Activated naive CD4-positive, alpha-beta T cell treated with anti-CD3 and anti-CD28 coated beads, Interleukin-2, amount 50 U/mL, for 72 hours (primary cell): Measurements from ENCODE around the gene NLGN4X. TPM values are rescaled to one million over a fixed set of nuclear protein-coding genes. Genes with fewer than 3 reads are reported as not detected.
"Not testable (repeated sequence)": the region's sequence is repeated elsewhere in the genome, so short reads cannot be mapped to it uniquely, and the experiment has no call there.

Experiments used
- ATAC-seq, 2 donors: fragments of 150-1000 bp; cut with Tn5 transposase; 2 replicates each; pipeline ENCODE4 v1.10.0; 2021; ENCODE audit warnings: mild to moderate bottlenecking in 2 of 2, moderate library complexity in 2 of 2
- DNase-seq, 2 donors: peaks; one replicate each; pipeline ENCODE4 v3.0.0; 2021 to 2022; ENCODE audit warnings: low spot score in 2 of 2
- H3K27ac Mint-ChIP-seq, 2 donors: one replicate each; pipeline ENCODE4 v1.8.0; 2022; ENCODE audit warnings: mild to moderate bottlenecking in 2 of 2, mixed read lengths in 2 of 2
- H3K36me3 Mint-ChIP-seq, 2 donors: one replicate each; pipeline ENCODE4 v1.8.0; 2022; ENCODE audit warnings: mixed read lengths in 2 of 2
- H3K9me3 Mint-ChIP-seq, 2 donors: one replicate each; pipeline ENCODE4 v1.8.0; 2022; ENCODE audit warnings: mixed read lengths in 2 of 2
- total RNA-seq, 2 donors: library from RNA; stranded (reverse); gene quantifications; one replicate each; pipeline ENCODE4 v1.2.3, GENCODE V29; 2022

Gene NLGN4X
- total RNA-seq, 2 donors from 2014 or later: 1.1 TPM; not detected in 1

DNA sequence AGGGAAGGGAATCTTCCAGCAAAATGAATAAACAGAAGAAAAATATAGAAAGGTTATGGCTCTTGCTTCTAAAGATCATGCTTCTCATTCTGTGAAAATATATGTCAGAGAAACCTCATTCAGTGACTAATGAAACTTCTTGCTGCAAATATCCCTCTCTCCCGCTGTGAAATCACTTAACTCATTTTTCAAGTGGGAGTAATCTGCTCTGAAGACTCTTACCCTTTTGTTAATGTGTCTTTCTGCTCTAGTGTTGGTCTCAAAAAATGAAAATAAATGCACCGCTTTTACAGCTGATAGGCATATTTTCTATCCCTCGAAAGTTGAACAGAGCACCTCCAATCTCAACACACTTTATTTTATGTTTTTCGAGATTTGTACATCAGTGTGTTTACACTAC, 252.3 kb downstream of the NLGN4X start:
- no peaks in the 10 kb centered on the region for H3K9me3 Mint-ChIP-seq
- no peak overlapping the region for H3K27ac Mint-ChIP-seq
- no peak for DNase-seq
- H3K36me3 Mint-ChIP-seq: no peaks in the 10 kb centered on the region
- no peak for ATAC-seq

DNA sequence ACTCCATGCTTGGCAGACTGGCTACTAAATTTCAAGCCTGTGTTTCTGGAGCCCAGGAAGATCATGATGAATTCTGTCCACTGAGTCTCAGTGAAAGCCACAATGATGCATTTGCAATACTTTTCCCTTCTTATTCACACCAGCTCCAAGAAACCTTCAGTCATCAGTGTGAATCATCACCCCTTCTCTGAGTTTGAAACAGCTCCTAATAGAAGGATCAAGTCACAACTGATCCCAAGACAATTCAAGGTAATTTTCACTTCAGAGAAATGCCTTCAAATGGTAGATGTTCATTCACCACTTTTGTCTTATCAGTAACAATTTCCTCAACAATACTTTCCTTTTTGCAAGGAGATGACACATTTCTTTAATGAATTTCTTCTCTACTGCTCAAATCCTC, 257.4 kb downstream of the NLGN4X start:
- DNase-seq: no peak
- no peaks in the 10 kb centered on the region for H3K9me3 Mint-ChIP-seq
- no peaks in the 10 kb centered on the region for H3K36me3 Mint-ChIP-seq
- no peak overlapping the region for H3K27ac Mint-ChIP-seq
- no peak for ATAC-seq

DNA sequence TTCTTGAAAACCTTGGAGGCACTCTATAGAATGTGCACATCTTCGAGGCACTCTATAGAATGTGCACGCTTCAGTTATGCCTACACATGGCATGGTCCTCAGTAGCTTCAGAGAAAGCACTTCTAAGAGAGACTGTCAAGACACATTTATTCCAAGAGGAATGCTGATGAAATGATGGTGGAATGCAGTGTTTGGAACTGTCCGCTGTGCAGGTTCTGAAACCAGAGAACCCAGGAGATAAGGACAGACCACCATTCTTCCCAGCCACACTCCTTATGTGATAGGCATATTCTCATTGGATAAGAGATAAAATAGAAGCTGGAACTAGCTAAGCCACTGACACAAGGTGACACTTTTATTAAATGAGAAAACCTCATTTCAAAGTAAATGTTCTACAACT, 263.3 kb downstream of the NLGN4X start:
- H3K36me3 Mint-ChIP-seq: no peaks in the 10 kb centered on the region
- DNase-seq (no peak), ATAC-seq (no peak)
- H3K9me3 Mint-ChIP-seq: no peaks in the 10 kb centered on the region
- no peak overlapping the region for H3K27ac Mint-ChIP-seq

DNA sequence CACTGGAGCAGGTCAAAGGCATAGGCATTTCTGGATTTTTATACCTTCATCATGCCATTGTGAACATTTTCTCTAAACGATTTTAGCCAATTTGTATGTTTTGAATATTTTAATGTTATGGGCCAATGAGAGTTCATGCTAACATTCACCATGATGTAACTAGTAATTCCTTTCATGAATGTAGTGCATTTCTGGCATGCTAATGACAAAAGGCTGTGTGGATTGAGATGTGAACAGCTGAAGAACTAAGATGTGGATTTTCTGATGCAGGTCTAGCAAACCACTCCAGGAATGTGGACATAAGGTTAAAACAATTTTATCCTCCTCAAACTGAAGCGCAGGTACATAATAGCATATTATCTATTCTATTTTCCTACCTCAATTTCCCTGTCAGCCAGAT, 269.4 kb downstream of the NLGN4X start:
- no peak for ATAC-seq
- H3K27ac Mint-ChIP-seq: no peak overlapping the region
- H3K9me3 Mint-ChIP-seq: no peaks in the 10 kb centered on the region
- H3K36me3 Mint-ChIP-seq: no peaks in the 10 kb centered on the region
- DNase-seq: no peak

DNA sequence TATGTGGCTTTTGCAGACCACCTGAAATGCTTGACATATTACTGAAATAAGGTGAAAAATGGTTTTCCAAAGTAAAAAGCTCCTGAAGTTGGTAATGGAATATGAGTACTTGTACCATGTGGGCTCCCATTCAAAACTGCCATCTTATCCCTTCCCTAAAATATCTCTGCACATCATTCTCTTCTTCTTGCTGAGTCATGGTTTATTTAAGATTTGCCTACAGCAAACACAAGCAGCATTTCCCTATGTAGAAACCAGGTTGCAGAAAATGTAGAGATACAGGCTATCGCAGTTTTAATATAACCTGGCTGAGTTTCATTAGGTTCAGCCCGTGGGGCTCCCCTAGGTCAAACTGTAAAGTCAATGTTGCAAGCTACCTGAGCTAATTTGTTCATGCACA, 270.1 kb downstream of the NLGN4X start:
- ATAC-seq (no peak), DNase-seq (no peak)
- Mint-ChIP-seq H3K36me3 (no peaks in the 10 kb centered on the region), H3K9me3 (no peaks in the 10 kb centered on the region), H3K27ac (no peak overlapping the region)

DNA sequence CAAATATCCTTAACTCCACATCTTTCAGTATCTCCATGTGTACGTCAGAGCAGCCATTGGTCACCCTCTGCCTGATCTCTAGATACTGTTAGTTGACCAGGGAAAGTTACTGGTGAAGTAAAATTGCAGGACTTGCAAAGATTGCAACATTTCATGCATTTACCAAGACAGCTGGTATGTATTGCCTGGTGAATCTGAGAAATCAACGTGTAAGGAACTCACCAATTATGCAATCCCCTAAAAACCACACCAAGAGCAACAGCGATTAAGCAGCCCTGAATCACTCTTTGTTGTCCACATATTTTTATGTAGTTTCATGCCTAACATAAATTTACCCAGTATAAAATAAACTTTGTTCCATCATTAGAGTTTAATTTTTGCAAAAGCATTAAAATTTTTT, 271.2 kb downstream of the NLGN4X start:
- no peak for DNase-seq
- Mint-ChIP-seq H3K9me3 (no peaks in the 10 kb centered on the region), H3K27ac (no peak overlapping the region), H3K36me3 (no peaks in the 10 kb centered on the region)
- ATAC-seq: no peak

DNA sequence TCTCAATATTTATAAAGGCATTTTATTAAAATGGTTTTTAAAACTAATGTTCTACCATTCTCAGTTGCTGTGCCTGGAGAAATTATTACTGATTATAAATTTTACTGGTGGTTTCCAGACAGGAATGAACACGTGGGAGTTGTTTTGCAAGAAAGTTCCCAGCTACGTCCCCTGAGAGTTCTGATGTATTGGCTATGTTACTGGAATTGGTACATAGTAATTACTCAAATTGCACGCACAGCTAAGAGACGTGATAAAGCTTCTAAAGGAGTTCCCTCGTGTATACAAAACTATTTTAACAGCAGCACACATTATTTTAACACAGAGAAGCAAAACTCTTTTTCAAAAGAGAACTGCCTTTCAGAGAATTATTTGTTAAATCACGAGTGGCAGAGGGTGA, 292.2 kb downstream of the NLGN4X start:
- no peak for ATAC-seq
- Mint-ChIP-seq H3K36me3 (peaks cover 0 to 6% of the 10 kb centered on the region in 2 donors), H3K27ac (no peak overlapping the region), H3K9me3 (peaks cover 0 to 5% of the 10 kb centered on the region in 2 donors)
- no peak for DNase-seq

DNA sequence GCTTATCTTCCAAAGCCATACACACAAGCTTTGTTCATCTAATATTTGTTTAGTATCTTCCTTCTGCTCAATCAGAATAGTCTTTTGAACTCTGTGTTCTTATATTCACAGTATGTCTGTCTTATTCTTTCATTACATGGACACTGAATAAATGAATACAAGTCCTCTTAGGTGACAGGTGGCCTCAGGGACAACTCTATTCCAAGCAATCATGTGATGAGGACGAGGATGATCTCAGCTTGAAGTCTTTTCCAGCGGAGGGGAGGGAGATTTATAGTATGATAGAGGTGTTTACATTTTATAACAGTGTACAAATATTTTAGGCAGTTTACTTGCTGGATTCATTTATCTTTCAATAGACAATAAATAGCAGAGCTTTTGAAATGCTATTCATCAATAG, 300.4 kb downstream of the NLGN4X start:
- no peak overlapping the region for H3K27ac Mint-ChIP-seq
- DNase-seq: no peak
- no peak for ATAC-seq
- H3K9me3 Mint-ChIP-seq: peaks cover 0 to 4% of the 10 kb centered on the region in 2 donors
- H3K36me3 Mint-ChIP-seq: no peaks in the 10 kb centered on the region

DNA sequence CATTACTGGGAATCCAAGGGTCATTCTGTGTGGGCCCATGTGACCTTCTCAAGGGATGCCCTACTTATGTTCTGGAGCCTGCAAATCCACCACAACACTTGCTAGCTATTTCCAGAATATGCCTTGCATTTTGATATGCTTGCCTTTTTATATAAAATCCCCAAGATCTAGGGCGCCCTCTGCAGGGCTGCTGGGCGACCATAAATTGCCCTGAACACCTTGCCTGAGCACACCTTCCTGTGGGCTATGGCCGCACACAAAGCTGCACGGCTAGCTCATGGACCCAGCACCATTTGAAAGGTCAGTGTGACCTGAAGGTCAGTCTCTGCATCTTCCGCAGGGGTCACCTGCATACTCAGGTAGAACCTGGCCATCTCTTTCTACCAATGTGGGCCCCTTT, 311.7 kb downstream of the NLGN4X start:
- peak in 1 of 2 donors; percentile 2 for DNase-seq
- Mint-ChIP-seq H3K36me3 (no peaks in the 10 kb centered on the region), H3K27ac (no peak overlapping the region), H3K9me3 (no peaks in the 10 kb centered on the region)
- ATAC-seq: no peak

DNA sequence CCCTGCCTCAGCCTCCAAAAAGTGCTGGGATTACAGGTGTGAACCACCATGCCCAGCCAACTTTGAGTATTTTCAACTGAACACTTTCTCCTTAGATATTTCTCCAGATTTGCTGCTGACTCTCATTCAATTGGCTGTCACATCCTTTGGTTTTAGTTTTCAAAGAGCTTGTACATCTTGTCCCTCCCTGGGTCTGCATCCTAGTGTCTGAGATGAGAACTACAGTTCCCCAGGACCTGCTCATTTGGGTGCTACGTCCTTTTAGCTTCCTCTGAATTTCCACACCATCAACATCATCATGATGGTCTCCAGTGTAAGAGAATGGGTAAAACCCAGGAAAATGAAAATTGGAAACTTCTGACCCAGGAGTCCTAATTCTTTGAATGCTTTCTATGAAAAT, 312.9 kb downstream of the NLGN4X start:
- Mint-ChIP-seq H3K36me3 (no peaks in the 10 kb centered on the region), H3K27ac (no peak overlapping the region), H3K9me3 (no peaks in the 10 kb centered on the region)
- no peak for DNase-seq
- no peak for ATAC-seq

DNA sequence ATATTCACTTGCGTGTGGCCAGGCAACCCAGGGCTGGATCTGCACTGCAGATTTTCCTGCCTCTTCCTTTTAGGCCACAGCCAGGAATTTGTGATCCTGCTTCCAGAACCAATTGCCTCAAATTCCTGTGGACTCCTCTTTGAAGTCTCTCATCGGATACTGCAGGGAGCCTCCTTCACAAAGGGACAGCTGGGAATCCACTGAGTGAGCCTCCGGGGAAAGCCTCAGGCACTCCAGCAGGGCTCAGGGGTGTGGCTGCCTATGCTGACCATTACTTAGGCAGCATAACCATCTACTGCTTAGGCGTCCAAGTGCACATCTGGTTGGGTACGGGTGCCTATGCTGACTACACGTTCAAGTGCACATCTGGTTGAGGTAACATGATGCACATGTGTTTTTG, 321.5 kb downstream of the NLGN4X start:
- ATAC-seq (no peak), DNase-seq (no peak)
- no peaks in the 10 kb centered on the region for H3K9me3 Mint-ChIP-seq
- no peak overlapping the region for H3K27ac Mint-ChIP-seq
- no peaks in the 10 kb centered on the region for H3K36me3 Mint-ChIP-seq

DNA sequence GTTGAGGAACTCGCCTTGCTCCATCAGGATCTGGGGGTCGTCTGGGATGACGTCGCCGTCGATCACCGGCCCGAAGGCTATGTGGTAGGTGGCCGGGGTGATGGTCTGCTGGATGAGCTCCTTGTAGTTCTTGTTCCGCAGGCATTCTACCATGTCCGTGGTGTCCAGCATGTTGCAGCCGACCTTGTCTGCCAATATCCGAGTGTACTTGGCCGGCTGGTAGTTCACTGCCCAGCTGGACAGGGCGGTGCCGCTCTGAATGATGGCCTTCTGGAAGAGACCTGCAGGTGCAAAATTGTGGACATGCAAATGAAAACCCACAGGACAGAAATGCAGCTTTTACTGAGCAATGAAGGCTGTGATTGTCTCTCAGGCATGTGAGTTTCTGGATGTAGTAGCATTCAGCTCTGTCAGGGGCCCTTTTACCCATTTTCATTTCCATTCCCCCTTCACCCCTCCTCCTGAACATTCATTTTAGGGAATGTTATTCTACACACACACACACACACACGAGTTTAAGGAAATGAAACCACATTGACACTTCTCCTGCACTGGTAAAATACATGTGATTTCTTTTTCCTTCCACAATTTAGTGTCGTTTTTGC, 325.0 kb downstream of the NLGN4X start:
- not testable (repeated sequence) for ATAC-seq, H3K36me3 Mint-ChIP-seq, H3K9me3 Mint-ChIP-seq, H3K27ac Mint-ChIP-seq, DNase-seq

DNA sequence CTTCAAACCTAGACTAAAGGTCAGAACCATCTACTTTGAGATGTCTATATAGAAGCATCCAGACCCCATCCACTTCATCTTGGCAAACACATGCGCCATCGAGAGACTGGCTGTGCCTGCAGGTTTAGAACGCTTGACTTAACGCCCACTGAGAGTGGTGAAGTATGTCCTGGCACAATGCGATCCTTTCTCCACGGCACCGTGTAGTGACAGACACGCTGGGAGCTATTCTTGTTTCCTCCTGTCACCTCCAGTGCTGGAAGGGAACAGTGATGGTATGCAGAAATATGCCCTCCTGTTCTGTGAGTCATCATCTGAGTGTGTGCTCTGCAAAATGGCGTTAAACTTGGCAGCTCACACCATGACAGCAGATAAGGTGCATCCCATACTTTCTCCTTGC, 330.2 kb downstream of the NLGN4X start:
- DNase-seq (no peak), ATAC-seq (no peak)
- Mint-ChIP-seq H3K36me3 (no peaks in the 10 kb centered on the region), H3K9me3 (peaks cover 0 to 6% of the 10 kb centered on the region in 2 donors), H3K27ac (no peak overlapping the region)

DNA sequence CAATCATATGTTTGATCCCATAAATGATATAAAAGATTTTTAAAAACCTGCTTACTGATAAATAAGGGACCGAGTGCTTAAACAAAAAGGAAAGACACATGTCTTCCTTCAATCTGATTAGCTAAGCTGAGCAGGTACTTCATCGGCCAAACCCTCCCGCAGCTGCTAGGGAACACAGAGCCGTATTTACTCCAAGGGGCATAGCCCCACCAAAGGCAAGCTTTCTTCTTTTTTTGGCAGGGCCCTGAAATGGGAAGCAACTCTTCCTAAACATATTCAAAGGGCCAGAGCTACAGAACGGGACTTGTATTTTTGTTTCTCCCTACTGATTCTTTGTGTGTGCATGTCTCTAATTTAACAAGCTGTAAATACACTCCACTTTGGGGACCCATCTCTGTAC, 337.3 kb downstream of the NLGN4X start:
- DNase-seq (no peak), ATAC-seq (no peak)
- Mint-ChIP-seq H3K9me3 (no peaks in the 10 kb centered on the region), H3K36me3 (no peaks in the 10 kb centered on the region), H3K27ac (no peak overlapping the region)

DNA sequence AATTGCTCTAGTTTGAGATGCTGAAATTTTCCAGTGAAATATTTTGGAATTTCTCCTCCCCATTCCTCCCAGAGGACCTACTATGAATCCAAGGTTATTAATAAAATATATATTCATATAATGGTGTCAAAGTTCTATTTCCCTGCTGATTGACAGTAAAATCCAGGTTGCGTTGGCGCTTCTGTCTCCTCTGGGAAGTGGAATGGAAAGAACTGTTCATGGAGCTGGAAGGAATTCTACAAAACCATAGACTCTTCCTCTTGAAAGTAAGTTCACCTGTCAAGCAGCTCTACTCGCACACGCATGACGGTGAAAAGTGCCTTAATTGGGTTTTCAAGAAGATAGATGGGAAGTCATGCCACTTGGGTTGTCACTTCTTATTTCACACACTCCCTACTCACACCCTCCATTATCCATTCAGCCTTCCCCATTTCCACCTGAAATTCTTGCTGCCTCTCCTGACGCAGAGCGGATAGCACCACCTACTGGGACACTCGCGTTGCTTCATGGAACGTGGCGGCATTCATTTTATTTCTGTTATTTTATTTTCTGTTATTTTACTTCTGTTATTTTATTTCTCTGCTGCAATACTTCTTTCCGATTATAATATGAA, 351.6 kb downstream of the NLGN4X start:
- ATAC-seq (no peak), DNase-seq (no peak)
- no peaks in the 10 kb centered on the region for H3K9me3 Mint-ChIP-seq
- no peak overlapping the region for H3K27ac Mint-ChIP-seq
- no peaks in the 10 kb centered on the region for H3K36me3 Mint-ChIP-seq

DNA sequence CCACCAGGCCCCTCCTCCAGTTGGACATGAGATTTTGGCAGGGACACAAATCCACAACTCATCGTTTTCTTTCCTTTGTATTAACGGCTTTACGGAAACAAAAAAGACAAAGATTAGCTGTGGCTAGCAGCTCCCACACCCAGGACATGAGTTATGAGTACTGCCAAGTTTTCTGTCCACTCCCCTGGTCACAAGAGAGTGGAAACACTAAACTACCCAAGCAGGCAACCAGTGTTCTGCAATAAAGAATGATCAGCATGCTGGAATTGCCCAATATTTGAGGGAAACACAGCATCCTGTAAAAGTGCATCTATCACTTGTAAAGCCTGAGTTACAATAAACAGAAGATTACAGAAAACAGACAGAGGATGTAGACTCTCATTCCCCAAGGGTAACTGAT, 358.4 kb downstream of the NLGN4X start:
- H3K27ac Mint-ChIP-seq: no peak overlapping the region
- no peaks in the 10 kb centered on the region for H3K36me3 Mint-ChIP-seq
- DNase-seq (no peak), ATAC-seq (no peak)
- H3K9me3 Mint-ChIP-seq: peaks cover 5% of the 10 kb centered on the region in 2 donors

DNA sequence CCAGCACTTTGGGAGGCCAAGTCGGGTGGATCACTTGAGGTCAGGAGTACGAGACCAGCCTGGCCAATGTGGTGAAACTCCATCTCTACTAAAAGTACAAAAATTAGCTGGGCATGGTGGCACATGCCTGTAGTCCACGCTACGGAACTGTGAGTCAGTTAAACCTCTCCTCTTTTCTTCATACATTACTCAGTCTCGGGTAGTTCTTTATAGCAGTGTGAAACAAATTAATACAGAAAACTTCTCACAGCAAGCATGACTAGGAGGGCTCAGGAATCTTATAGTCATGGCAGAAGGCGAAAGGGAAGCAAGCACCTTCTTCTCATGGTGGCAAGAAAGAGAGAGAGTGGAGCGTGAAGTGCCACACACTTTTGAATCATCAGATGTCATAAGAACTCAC, 358.9 kb downstream of the NLGN4X start:
- Mint-ChIP-seq H3K9me3 (peaks cover 5% of the 10 kb centered on the region in 2 donors), H3K36me3 (no peaks in the 10 kb centered on the region), H3K27ac (no peak overlapping the region)
- ATAC-seq (no peak), DNase-seq (no peak)

DNA sequence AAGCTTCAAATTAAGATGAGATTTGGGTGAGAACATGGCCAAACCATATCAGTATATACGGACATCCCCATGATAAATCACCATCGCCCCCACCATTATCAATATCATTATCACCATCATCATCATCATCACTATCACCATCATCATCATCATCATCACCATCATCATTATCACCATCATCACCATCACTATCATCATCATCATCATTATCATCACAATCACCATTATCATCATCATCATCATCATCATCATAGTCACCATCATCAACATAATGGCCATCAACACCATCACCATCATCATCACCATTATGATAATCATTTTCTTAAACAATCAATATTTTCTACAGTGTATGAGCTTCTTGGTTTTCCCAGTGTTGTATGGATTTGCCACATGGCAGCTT, 360.9 kb downstream of the NLGN4X start:
- Mint-ChIP-seq H3K36me3 (no peaks in the 10 kb centered on the region), H3K27ac (no peak overlapping the region), H3K9me3 (peaks cover 5% of the 10 kb centered on the region in 2 donors)
- ATAC-seq (no peak), DNase-seq (no peak)
